Ovary (tissue), 9 donors: ENCODE measurements around the gene KIZ. TPM values are rescaled to one million over a fixed set of nuclear protein-coding genes. Genes with fewer than 3 reads are reported as not detected.
"Not testable (repeated sequence)": the region's sequence is repeated elsewhere in the genome, so short reads cannot be mapped to it uniquely, and the experiment has no call there.

Source experiments
- DNase-seq, 5 donors: peaks; one replicate each; pipeline ENCODE4 v3.0.0-alpha.2; 2019 to 2020
- H3K27ac ChIP-seq, 2 donors: fragments of 200-600 bp; one replicate each; pipeline versions ENCODE4 v1.5.1 to v1.8.0; 2019 to 2022
- H3K27me3 ChIP-seq: fragments of 200-600 bp; one replicate; pipeline ENCODE4 v1.8.0; 2022
- H3K36me3 ChIP-seq: fragments of 200-600 bp; sonication (generic); one replicate; pipeline ENCODE4 v1.5.1; 2019
- H3K4me1 ChIP-seq: one replicate; pipeline ENCODE4 v1.8.1; 2013; ENCODE audit warnings: mild to moderate bottlenecking, moderate library complexity; ENCODE audit not compliant: insufficient read depth
- H3K4me3 ChIP-seq: fragments of 200-600 bp; sonication (generic); one replicate; pipeline ENCODE4 v1.5.1; 2017
- H3K9me3 ChIP-seq, 2 donors: fragments of 200-600 bp in 1 of 2; sonication (generic) in 1 of 2; one replicate each; pipeline versions ENCODE4 v1.5.1 to v1.8.1; 2013 to 2019; ENCODE audit warnings: mild to moderate bottlenecking in 1 of 2, moderate library complexity in 1 of 2
- EP300 ChIP-seq: sonication (generic); formaldehyde crosslinking; IDR thresholded peaks from one replicate; pipeline ENCODE4 v1.6.1; 2017; ENCODE audit warnings: antibody characterized with exemption
- POLR2A ChIP-seq: fragments of 450-650 bp; IDR thresholded peaks from one replicate; pipeline ENCODE4 v1.6.1; 2017; ENCODE audit warnings: antibody characterized with exemption, mild to moderate bottlenecking, moderate library complexity
- WGBS, 3 donors: extraction: QIAGEN DNeasy Blood & Tissue Kit in 1 of 3; methylation state at CpG; one replicate each; pipeline versions ENCODE4 v1.1.5 to v1.1.7; 2013 to 2017; 5-methylcytosine and 5-hydroxymethylcytosine counted together
- intact Hi-C, 4 donors: fragments of 100-400 bp; cut with DNase I; formaldehyde crosslinking; loops; one replicate each; pipeline versions ENCODE4 v1.11.0 to v1.15.1; 2022 to 2023
- polyA plus RNA-seq, 2 donors: library from polyadenylated mRNA; stranded (reverse); fragments of 200-250 nt in 1 of 2; fragments of 350-450 nt in 1 of 2; fragmentation: Illumina TruSeq in 1 of 2; extraction: RNeasy Lipid Tissue Mini Kit (QIAGEN cat#74804) in 1 of 2; gene quantifications; one replicate each; pipeline ENCODE4 v1.2.3, GENCODE V29; 2013 to 2014
- total RNA-seq, 7 donors: library from RNA; depleted of rRNA in 2 of 7; stranded (reverse); fragments of >200 nt in 2 of 7; fragmentation: NEBNext Ultra II Directional in 3 of 7; extraction: Animal tissue kit (Norgen Biotek cat#: 25700) in 3 of 7; gene quantifications; one replicate each; pipeline versions ENCODE4 v1.1.0 to v1.2.4, GENCODE V29; 2016 to 2023
- TF ChIP-seq, protein P1 (sequence below), 3 donors: fragments of 450-650 bp in 2 of 3; fragments of 200-600 bp in 1 of 3; IDR thresholded peaks; one replicate each; pipeline versions ENCODE4 v1.5.1 to v1.8.0; 2016 to 2022; ENCODE audit warnings: antibody characterized with exemption in 3 of 3, mild to moderate bottlenecking in 1 of 3
- donor health status: DM: no; HTN: no; CAD: no; lungs with moderate emphysema.
- donor health status: DM: no; HTN: no; CAD: no.
- donor health status: Bipolar disorder and iron deficiency.
- donor health status: DM: yes; HTN: yes; CAD: no.
- donor health status: DM: no; HTN: no; CAD: no.
- donor health status: DM: yes; HTN: yes; CAD: no.

The KIZ gene
- total and polyA plus RNA-seq, 9 donors = 20.5 to 59.5 (median 42.1) TPM

DNA sequence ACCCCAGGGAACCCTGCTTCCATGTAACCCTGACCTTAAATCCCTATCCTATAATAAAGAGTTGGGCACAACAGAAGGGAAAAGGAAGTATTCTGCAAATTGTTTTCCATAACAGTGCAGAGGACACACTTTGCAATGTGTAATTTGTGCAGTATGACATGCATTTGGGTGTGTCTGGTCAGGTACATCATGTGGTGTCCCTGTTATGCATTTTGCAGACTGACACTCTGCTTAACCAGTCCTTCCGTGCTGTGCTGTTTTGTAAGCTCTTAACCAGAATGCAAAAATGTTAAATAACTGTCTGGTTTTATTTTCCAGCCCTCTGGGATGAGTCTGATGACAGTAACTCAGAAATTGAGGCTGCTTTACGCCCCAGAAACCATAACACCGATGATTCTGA is 120.3 kb downstream of the KIZ start:
- H3K27ac ChIP-seq = no peak overlapping the region
- H3K9me3 ChIP-seq = no peaks in the 10 kb centered on the region
- 95 to 96% (median 95%) methylated on average over 3 of the region's 3 CpGs for WGBS, 3 donors
- H3K4me1 ChIP-seq = no peaks in the 10 kb centered on the region
- no peak for DNase-seq
- no peak overlapping the region for H3K4me3 ChIP-seq
- H3K27me3 ChIP-seq = no peaks in the 10 kb centered on the region
- intact Hi-C loops = no loop called here
- no peaks in the 10 kb centered on the region for H3K36me3 ChIP-seq
- TF ChIP-seq EP300 = no peak
- no peak for TF ChIP-seq POLR2A
- TF ChIP-seq, protein P1, sequence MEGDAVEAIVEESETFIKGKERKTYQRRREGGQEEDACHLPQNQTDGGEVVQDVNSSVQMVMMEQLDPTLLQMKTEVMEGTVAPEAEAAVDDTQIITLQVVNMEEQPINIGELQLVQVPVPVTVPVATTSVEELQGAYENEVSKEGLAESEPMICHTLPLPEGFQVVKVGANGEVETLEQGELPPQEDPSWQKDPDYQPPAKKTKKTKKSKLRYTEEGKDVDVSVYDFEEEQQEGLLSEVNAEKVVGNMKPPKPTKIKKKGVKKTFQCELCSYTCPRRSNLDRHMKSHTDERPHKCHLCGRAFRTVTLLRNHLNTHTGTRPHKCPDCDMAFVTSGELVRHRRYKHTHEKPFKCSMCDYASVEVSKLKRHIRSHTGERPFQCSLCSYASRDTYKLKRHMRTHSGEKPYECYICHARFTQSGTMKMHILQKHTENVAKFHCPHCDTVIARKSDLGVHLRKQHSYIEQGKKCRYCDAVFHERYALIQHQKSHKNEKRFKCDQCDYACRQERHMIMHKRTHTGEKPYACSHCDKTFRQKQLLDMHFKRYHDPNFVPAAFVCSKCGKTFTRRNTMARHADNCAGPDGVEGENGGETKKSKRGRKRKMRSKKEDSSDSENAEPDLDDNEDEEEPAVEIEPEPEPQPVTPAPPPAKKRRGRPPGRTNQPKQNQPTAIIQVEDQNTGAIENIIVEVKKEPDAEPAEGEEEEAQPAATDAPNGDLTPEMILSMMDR (IDR thresholded peaks at IDR 0.05) = no peak

DNA sequence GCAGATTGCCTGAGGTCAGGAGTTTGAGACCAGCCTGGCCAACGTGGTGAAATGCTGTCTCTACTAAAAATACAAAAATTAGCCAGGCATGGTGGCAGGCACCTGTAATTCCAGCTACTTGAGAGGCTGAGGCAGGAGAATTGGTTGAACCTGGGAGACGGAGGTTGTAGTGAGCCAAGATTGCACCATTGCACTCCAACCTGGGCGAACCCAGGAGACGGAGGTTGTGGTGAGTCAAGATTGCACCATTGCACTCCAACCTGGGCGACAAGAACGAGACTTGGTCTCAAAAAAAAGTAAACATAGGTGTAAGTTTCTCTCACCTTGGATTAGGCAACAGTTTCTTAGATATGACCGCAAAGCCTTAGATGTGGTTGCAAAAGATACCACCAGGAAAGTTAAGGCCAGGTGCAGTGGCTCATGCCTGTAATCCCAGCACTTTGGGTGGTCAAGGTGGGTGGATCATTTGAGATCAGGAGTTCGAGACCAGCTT is 121.8 kb downstream of the KIZ start:
- H3K27ac ChIP-seq, intact Hi-C loops, H3K9me3 ChIP-seq, H3K4me1 ChIP-seq, H3K36me3 ChIP-seq, DNase-seq, H3K4me3 ChIP-seq, H3K27me3 ChIP-seq: not testable (repeated sequence)
- WGBS, 3 donors = 79 to 88% (median 81%) methylated on average over 8 of the region's 8 CpGs

DNA sequence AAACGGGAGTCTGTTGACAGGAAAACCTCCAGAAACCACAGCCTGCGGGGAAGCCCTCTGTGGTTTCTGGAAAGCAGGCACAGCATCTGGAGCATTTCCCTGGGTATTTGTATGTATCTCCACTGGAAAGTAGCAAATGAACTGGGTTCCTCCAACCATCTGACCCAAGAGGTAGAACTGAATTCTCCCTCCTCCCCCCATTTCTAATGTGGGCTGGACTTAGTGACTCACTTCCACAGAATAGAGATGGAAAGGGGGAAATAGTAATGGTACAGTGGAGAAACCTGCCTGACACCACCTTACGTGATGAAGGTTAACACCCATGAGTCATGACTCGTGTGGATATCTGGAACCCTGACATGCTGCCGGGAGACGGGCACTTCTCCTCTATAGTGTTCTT is 125.4 kb downstream of the KIZ start:
- Histone ChIP-seq H3K4me1 (no peaks in the 10 kb centered on the region), H3K4me3 (no peak overlapping the region), H3K27ac (no peak overlapping the region), H3K27me3 (no peaks in the 10 kb centered on the region), H3K9me3 (no peaks in the 10 kb centered on the region), H3K36me3 (no peaks in the 10 kb centered on the region)
- no peak for TF ChIP-seq EP300
- TF ChIP-seq, protein P1 (IDR thresholded peaks at IDR 0.05) = no peak
- TF ChIP-seq POLR2A = no peak
- WGBS, 3 donors = 53 to 58% (median 56%) methylated on average over 6 of the region's 6 CpGs
- intact Hi-C loops = no loop called here
- no peak for DNase-seq

DNA sequence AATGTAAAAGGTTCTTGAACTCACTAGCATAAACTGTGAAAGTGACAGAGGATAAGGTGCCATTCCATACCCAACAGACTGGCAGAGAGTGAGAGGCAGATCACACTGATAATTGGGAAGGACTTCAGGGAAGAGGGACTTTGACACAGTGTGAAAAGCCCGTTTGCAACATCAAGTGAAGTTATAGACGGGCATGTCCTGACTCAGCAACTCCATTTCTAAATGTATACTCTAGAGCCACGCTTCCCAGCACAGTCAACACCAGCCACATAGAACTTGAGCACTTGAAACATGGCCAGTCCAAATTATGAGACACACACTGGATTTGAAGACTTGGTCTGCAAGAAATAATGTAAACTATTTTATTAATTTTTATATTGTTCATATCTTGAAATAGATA is 131.3 kb downstream of the KIZ start:
- H3K27me3 ChIP-seq = no peaks in the 10 kb centered on the region
- intact Hi-C loops = no loop called here
- 79 to 82% (median 80%) methylated on average over 3 of the region's 3 CpGs for WGBS, 3 donors
- no peak overlapping the region for H3K27ac ChIP-seq
- DNase-seq = no peak
- no peaks in the 10 kb centered on the region for H3K36me3 ChIP-seq
- H3K4me3 ChIP-seq = no peak overlapping the region
- no peaks in the 10 kb centered on the region for H3K9me3 ChIP-seq
- H3K4me1 ChIP-seq = no peaks in the 10 kb centered on the region
- TF ChIP-seq, protein P1 (IDR thresholded peaks at IDR 0.05) = no peak
- TF ChIP-seq EP300 = no peak
- no peak for TF ChIP-seq POLR2A

DNA sequence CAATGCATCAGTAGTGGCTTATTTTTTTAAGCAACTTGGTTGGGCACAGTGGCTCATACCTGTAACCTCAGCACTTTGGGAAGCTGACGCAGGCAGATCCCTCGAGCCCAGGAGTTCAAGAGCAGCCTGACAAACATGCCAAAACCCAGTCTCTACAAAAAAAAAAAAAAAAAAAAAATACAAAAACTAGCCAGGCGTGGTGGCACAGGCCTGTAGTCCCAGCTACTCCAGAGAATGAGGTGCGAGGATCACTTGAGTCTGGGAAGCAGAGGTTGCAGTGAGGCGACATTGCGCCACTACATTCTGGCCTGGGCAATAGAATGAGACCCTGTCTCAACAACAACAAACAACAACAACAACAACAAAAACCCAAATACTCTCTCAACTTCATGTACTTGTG is 132.5 kb downstream of the KIZ start:
- no peak overlapping the region for H3K27ac ChIP-seq
- no peaks in the 10 kb centered on the region for H3K4me1 ChIP-seq
- intact Hi-C loops = no loop called here
- H3K4me3 ChIP-seq = no peak overlapping the region
- 86 to 87% (median 86%) methylated on average over 6 of the region's 6 CpGs for WGBS, 3 donors
- H3K9me3 ChIP-seq = no peaks in the 10 kb centered on the region
- H3K36me3 ChIP-seq = no peaks in the 10 kb centered on the region
- TF ChIP-seq EP300 = no peak
- TF ChIP-seq, protein P1 (IDR thresholded peaks at IDR 0.05) = no peak
- no peaks in the 10 kb centered on the region for H3K27me3 ChIP-seq
- no peak for DNase-seq
